HG03025 (cell line): ENCODE measurements around the gene CYP1A2.
"Not testable (repeated sequence)": the region's sequence is repeated elsewhere in the genome, so short reads cannot be mapped to it uniquely, and the experiment has no call there.

Experiments
- ATAC-seq: cut with Tn5 transposase; IDR thresholded peaks from one replicate; pipeline ENCODE4 v1.9.1; 2021; ENCODE audit warnings: mild to moderate bottlenecking, moderate library complexity; ENCODE audit not compliant: unreplicated experiment, low FRiP score

CYP1A2 gene

GRCh38 chr15:74775894-74776293, 27.2 kb downstream of the CYP1A2 start:
- no peak for ATAC-seq

DNA sequence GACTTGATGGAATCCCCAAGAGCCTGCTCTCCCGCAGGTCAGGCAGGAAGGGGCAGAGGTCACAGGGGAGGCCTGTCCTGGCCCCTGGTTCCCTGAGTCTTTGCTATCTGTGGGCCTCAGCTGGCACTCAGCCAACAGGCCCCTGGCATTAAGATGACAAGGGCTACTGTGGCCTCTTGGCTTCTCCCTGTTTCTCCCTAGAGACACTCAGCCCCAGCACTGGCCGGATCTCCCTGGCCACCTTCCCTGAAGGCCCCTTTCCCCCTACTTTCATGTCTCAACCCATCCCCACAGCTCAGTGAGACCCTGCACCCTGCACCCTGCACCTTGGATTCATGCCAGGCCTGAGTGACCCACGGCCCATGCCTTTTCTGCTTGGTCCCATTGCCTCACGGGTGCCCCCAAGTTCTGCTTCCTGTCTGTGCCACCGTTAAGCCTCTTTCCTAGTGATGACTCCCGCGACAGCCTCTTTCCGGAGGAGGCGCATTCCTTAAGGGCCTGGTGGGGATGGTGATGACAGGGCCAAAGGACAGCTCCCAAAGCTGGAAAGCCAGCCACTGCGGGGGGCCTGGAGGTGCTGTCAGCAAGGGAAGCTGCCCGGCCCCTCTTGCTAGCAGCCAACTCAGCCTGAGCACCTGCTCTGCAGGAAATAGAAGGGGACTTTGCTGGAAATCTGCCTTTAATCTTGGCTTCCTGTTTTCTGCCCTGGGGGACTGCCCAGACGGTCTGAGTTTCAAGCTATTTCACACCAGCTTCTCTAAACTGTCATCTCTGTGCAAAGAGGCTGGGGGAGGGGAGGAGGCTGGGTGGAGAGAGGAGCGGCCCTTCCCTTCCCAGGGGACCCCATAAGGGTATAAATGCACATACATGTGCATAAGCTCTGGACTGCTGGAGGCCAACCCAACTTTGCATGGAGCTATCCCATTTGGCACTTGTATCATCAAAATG, 28.4 kb downstream of the CYP1A2 start:
- ATAC-seq, result no peak

DNA sequence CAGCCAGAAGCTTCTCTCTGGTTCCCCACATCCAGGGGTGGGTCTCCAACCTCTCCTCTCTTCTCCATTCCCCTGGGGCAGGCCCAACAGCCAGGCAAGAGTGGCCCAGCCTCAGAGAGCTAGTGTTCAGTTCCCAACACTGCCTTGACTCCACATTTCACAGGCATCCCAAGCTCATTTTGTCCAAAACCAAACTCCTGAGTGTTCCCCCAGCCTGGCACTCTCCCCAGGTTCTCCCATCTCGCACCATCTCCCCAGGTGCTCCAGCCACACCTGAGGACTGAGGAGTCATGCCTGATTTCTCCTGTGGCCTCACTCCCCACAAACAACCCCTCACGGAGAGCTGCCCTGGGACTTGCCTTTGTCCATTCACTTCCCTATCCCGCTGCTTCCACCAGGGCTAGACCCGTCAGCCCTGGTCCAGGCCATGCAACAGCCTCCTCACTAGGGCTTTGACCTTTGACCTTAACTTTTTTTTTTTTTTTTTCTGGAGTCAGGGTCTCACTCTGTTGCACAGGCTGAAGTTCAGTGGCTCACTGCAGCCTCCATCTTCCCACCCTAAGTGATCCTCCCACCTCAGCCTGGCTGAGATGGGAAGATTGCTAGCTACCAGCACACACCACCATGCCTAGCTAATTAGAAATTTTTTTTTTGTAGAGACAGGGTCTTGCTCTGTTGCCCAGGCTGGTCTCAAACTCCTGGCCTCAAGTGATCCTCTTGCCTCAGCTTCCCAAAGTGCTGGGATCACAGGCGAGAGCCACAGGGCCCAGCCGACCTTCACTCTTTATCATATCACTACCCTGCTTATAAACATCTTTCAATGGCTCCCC, 29.3 kb downstream of the CYP1A2 start:
- ATAC-seq, result no peak

DNA sequence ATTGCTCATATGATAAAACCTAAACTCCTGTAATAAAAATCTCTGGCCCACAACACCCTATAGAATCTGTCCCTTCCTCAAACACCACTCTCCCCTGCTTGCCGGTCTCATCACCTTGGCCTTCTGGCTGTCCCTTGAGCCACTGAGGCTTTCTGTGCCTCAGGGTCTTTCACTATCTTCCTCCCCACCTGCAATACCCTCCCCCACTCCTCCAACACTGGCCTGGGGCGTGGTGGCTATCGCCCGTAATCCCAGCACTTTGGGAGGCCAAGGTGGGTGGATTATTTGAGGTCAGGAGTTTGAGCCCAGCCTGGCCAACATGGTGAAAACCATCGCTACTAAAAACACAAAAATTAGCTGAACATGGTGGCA, 29.9 kb downstream of the CYP1A2 start:
- ATAC-seq, result no peak

- ATAC-seq, result no peak
Measured at GRCh38 chr15:74779162-74779648, 30.6 kb downstream of the CYP1A2 start.

GRCh38 chr15:74780523-74781430, 32.1 kb downstream of the CYP1A2 start:
- no peak for ATAC-seq

- ATAC-seq, result peak; percentile 45
Measured at GRCh38 chr15:74781431-74782258, 33.0 kb downstream of the CYP1A2 start, which contains the start of gene CSK. Gene CSK, plus strand, starts transcription at chr15:74782080. Its CDS starts 16,218 bp downstream, at chr15:74798298.

DNA sequence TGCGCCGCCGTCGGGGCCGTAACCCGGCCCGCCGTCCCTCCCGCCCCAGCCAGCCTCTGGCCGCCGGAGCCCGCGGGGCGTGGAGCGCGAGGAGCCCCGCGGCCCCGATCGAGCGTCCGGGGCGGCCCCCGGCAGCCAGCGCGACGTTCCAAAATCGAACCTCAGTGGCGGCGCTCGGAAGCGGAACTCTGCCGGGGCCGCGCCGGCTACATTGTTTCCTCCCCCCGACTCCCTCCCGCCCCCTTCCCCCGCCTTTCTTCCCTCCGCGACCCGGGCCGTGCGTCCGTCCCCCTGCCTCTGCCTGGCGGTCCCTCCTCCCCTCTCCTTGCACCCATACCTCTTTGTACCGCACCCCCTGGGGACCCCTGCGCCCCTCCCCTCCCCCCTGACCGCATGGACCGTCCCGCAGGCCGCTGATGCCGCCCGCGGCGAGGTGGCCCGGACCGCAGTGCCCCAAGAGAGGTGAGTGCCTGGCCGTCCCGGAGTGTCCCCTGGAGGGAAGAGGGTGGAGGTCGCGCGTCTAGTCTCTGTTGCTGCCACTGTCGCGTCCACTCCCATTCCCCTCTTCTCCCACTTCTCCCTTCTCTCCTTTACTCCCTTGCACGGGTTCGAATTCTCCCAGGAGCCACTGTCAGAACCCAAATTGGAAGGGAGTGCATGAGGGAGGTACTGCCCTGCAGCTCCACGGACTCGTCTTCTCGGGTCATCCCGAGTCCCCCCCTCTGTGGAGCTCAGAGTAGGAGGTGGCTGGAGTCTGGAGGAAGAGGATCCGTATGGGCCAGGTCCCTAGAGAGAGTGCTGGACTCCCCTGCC, 33.8 kb downstream of the CYP1A2 start:
- ATAC-seq, result peak; percentile 14

DNA sequence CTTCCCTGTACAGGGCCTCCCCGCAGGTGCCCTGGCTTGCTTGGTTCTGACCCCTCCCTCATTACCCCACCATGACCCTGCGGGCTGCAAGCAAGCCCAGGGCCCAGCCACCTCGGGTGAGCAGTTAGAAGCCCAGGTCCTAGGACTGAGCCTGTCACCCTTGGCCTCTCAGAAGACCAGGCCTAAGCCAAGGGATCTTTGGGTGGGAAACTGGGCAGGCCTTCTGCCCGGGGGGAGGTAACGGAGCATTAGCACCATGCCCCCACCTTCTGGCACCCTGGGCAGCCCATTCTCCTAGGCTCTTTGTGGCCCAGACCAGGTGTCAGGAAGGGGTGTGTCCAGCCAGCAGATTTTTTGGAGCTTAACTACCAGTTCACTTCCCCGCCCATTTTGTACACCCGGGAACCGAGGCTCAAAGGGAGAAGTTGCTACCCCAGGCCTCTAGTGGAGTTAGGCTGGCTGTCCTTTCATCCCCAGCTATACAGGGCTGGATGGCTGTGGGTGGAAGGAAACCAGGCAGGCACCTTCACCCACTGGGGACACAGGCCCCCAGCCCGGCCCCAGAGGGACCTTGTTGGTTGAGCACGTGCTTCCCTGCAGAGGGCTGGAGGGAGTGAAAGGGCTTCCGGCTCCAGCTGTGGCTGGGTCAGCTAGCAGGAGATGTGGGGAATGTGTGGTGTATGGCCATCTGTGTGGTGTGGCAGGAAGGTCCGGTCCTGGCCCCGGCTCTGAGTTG, 34.6 kb downstream of the CYP1A2 start:
- no peak for ATAC-seq

DNA sequence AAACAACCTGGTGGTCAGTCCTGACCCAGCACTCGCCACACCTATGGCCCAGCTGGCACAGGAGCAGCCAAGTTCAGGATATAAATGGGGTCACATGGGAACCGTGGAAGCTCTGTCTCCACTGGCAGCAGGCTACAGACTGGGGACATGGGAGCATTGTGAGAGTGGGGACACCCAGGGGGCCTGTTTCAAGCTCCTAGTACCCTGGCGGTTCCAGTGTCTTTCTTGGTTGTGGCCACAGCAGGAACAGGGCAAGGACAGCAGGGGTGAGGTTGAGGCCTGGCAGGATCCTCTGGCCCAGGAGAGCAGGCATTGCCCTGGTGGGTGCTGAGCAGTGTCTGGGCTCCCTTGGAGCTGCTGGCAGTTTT, 35.1 kb downstream of the CYP1A2 start:
- ATAC-seq, result no peak

GRCh38 chr15:74784426-74785193, 36.0 kb downstream of the CYP1A2 start:
- ATAC-seq, result no peak

GRCh38 chr15:74785194-74786032, 36.8 kb downstream of the CYP1A2 start:
- ATAC-seq, result no peak

DNA sequence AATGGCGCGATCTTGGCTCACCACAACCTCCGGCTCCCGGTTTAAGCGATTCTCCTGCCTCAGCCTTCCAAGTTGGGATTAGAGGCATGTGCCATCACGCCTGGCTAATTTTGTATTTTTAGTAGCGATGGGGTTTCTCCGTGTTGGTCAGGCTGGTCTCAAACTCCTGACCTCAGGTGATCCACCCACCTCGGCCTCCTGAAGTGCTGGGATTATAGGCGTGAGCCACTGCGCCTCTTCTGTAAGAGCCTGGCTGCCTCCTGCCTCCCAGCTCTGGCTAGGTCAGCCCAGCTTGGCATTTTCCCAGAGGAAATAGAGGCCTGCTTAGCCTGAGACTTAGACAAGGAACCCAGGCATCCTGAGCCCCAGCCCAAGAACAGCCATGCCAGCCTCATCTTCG, 37.4 kb downstream of the CYP1A2 start:
- ATAC-seq, result not testable (repeated sequence)

- ATAC-seq, result no peak
Measured at GRCh38 chr15:74786551-74787165, 38.0 kb downstream of the CYP1A2 start.

- peak; percentile 32 for ATAC-seq
Measured at GRCh38 chr15:74787251-74788041, 38.8 kb downstream of the CYP1A2 start.
